H1 (cell line): ENCODE results near the gene MYO1D. TPM values are rescaled to one million over a fixed set of nuclear protein-coding genes. Genes with fewer than 3 reads are reported as not detected.

Experiments used
- CTCF ChIA-PET: fragments of 300-600 bp; sonication (Branson Sonifier 250); formaldehyde crosslinking; loops from one replicate; lab custom pipeline; 2021; ENCODE audit not compliant: partially characterized antibody; lab: Charles Lee
- POLR2A ChIA-PET: fragments of 300-600 bp; sonication (Branson Sonifier 250); formaldehyde crosslinking; loops from one replicate; lab custom pipeline; 2021; ENCODE audit warnings: inconsistent platforms; ENCODE audit not compliant: partially characterized antibody; lab: Charles Lee
- DNase-seq, 2 experiments: peaks; one replicate each; pipeline versions ENCODE4 v3.0.0 to v3.0.0-alpha.2; 2010 to 2022; ENCODE audit warnings: low spot score in 2 of 2, low read depth in 1 of 2, mixed read lengths in 1 of 2
- FAIRE-seq: peaks from 2 replicates; lab custom pipeline; 2011; peaks lifted over from hg19 to GRCh38; lab: Jason Lieb, UNC
- H2AFZ ChIP-seq: 2 replicates; pipeline ENCODE4 v1.8.1; 2012; ENCODE audit warnings: low read length, inconsistent platforms
- H2AK5ac ChIP-seq: 2 replicates; pipeline ENCODE4 v1.6.1; 2013; ENCODE audit warnings: low read depth, low read length
- H2BK120ac ChIP-seq: replicated peaks from 2 replicates; pipeline ENCODE3; 2013; ENCODE audit warnings: low read depth, low read length, inconsistent platforms
- H2BK12ac ChIP-seq: 2 replicates; pipeline ENCODE4 v1.6.1; 2013; ENCODE audit warnings: low read depth, low read length
- H2BK15ac ChIP-seq: 2 replicates; pipeline ENCODE4 v1.6.1; 2013; ENCODE audit warnings: low read length
- H2BK20ac ChIP-seq: 2 replicates; pipeline ENCODE4 v1.6.1; 2013; ENCODE audit warnings: low read length
- H2BK5ac ChIP-seq: 2 replicates; pipeline ENCODE4 v1.6.1; 2013; ENCODE audit warnings: low read depth, low read length
- H3K14ac ChIP-seq: 2 replicates; pipeline ENCODE4 v1.6.1; 2013; ENCODE audit warnings: inconsistent platforms; ENCODE audit not compliant: insufficient read length
- H3K18ac ChIP-seq: 2 replicates; pipeline ENCODE4 v1.6.1; 2013; ENCODE audit warnings: low read length; ENCODE audit errors: extremely low read depth
- H3K23ac ChIP-seq: 2 replicates; pipeline ENCODE4 v1.6.1; 2013; ENCODE audit warnings: inconsistent platforms; ENCODE audit not compliant: insufficient read length
- H3K23me2 ChIP-seq: 2 replicates; pipeline ENCODE4 v1.6.1; 2013; ENCODE audit warnings: low read depth, low read length
- H3K27ac ChIP-seq: 2 replicates; pipeline ENCODE4 v1.6.1; 2011; ENCODE audit warnings: low read depth, low read length, inconsistent platforms
- H3K27me3 ChIP-seq, 4 experiments: replicated peaks in 1 of 4; 1 replicate in 1 of 4; 2 replicates in 3 of 4; pipeline versions ENCODE4 v1.6.1 to v1.8.1; 2011 to 2013; ENCODE audit warnings: low read length in 3 of 4, mild to moderate bottlenecking in 3 of 4, inconsistent platforms in 2 of 4, mixed read lengths in 2 of 4, moderate library complexity in 1 of 4; ENCODE audit not compliant: control insufficient read depth in 3 of 4, insufficient read depth in 3 of 4; ENCODE audit errors: extremely low read depth in 1 of 4
- H3K36me3 ChIP-seq, 4 experiments: 2 replicates each; pipeline versions ENCODE4 v1.6.1 to v1.8.1; 2011 to 2013; ENCODE audit warnings: mild to moderate bottlenecking in 4 of 4, low read length in 3 of 4, moderate library complexity in 2 of 4, control low read depth in 1 of 4, inconsistent platforms in 1 of 4; ENCODE audit not compliant: insufficient read depth in 4 of 4, control insufficient read depth in 2 of 4
- H3K4ac ChIP-seq: replicated peaks from 2 replicates; pipeline ENCODE3; 2013; ENCODE audit warnings: low read length, low read depth, mixed read lengths, inconsistent platforms; ENCODE audit not compliant: insufficient read length
- H3K4me1 ChIP-seq, 4 experiments: replicated peaks in 1 of 4; 1 replicate in 1 of 4; 2 replicates in 3 of 4; pipeline versions ENCODE4 v1.6.1 to v1.8.1; 2011 to 2013; ENCODE audit warnings: low read length in 3 of 4, inconsistent platforms in 2 of 4, mixed read lengths in 1 of 4; ENCODE audit not compliant: insufficient read depth in 4 of 4, control insufficient read depth in 3 of 4
- H3K4me2 ChIP-seq, 2 experiments: 2 replicates each; pipeline versions ENCODE4 v1.6.1 to v1.8.1; 2011 to 2013; ENCODE audit warnings: low read depth in 2 of 2, low read length in 2 of 2, control low read depth in 1 of 2, inconsistent platforms in 1 of 2, mild to moderate bottlenecking in 1 of 2; ENCODE audit not compliant: insufficient read depth in 1 of 2
- H3K4me3 ChIP-seq, 4 experiments: fragments of 200-600, 300-600 bp in 1 of 4; sonication (generic), shearing (Covaris generic), sonication (Bioruptor Twin) in 1 of 4; 2 replicates each; pipeline versions ENCODE4 v1.5.1 to v1.8.1; 2011 to 2016; ENCODE audit warnings: low read length in 4 of 4, low read depth in 3 of 4, control low read depth in 2 of 4, inconsistent platforms in 2 of 4, mild to moderate bottlenecking in 2 of 4, mixed read lengths in 1 of 4, moderate library complexity in 1 of 4; ENCODE audit not compliant: insufficient read depth in 2 of 4; ENCODE audit errors: extremely low read depth in 1 of 4
- H3K56ac ChIP-seq: replicated peaks from 2 replicates; pipeline ENCODE3; 2013; ENCODE audit warnings: low read depth, mild to moderate bottlenecking, mixed read lengths, low read length, inconsistent platforms; ENCODE audit not compliant: insufficient read length
- H3K79me1 ChIP-seq: 2 replicates; pipeline ENCODE4 v1.6.1; 2013; ENCODE audit warnings: low read depth, low read length, control low read depth
- H3K79me2 ChIP-seq, 2 experiments: 2 replicates each; pipeline versions ENCODE4 v1.6.1 to v1.8.1; 2012 to 2013; ENCODE audit warnings: low read length in 2 of 2, mild to moderate bottlenecking in 2 of 2, inconsistent platforms in 1 of 2; ENCODE audit not compliant: insufficient read depth in 2 of 2, control insufficient read depth in 1 of 2
- H3K9ac ChIP-seq, 4 experiments: replicated peaks in 1 of 4; 1 replicate in 1 of 4; 2 replicates in 3 of 4; pipeline versions ENCODE4 v1.6.1 to v1.8.1; 2011 to 2013; ENCODE audit warnings: low read depth in 3 of 4, low read length in 3 of 4, control low read depth in 2 of 4, mild to moderate bottlenecking in 2 of 4, moderate library complexity in 2 of 4, inconsistent platforms in 1 of 4; ENCODE audit errors: extremely low read depth in 1 of 4
- H3K9me3 ChIP-seq, 2 experiments: 2 replicates each; pipeline versions ENCODE4 v1.6.1 to v1.8.1; 2012 to 2013; ENCODE audit warnings: mild to moderate bottlenecking in 2 of 2, moderate library complexity in 2 of 2, control low read depth in 1 of 2, inconsistent platforms in 1 of 2, low read depth in 1 of 2, low read length in 1 of 2, mixed read lengths in 1 of 2; ENCODE audit not compliant: insufficient read depth in 2 of 2
- H4K20me1 ChIP-seq, 2 experiments: replicated peaks in 1 of 2; 2 replicates each; pipeline versions ENCODE3 to v1.8.1; 2011 to 2013; ENCODE audit warnings: inconsistent platforms in 2 of 2, low read length in 2 of 2, mild to moderate bottlenecking in 1 of 2; ENCODE audit not compliant: insufficient read depth in 2 of 2, control insufficient read depth in 1 of 2
- H4K5ac ChIP-seq: 2 replicates; pipeline ENCODE4 v1.6.1; 2013; ENCODE audit warnings: low read length, low read depth, mixed read lengths, inconsistent platforms; ENCODE audit not compliant: insufficient read length
- H4K8ac ChIP-seq: 2 replicates; pipeline ENCODE4 v1.8.0; 2013; ENCODE audit warnings: mild to moderate bottlenecking, moderate library complexity, low read length, inconsistent platforms; ENCODE audit not compliant: insufficient read depth; ENCODE audit errors: extremely low read depth
- H4K91ac ChIP-seq: replicated peaks from 2 replicates; pipeline ENCODE3; 2013; ENCODE audit warnings: low read length, mixed read lengths, inconsistent platforms; ENCODE audit not compliant: insufficient read length
- BRCA1 ChIP-seq: IDR thresholded peaks from 2 replicates; pipeline ENCODE4 v1.6.1; 2012; ENCODE audit warnings: low read depth, low read length, improper control_type of control experiment
- CBX5 ChIP-seq: fragments of 300-800, 300-1000 bp; sonication (generic); IDR thresholded peaks from 2 replicates; pipeline ENCODE4 v1.7.1; 2016; ENCODE audit warnings: antibody characterized with exemption, low read length, low read depth
- CBX8 ChIP-seq: fragments of 300-800, 300-1000 bp; sonication (generic); IDR thresholded peaks from 2 replicates; pipeline ENCODE4 v1.7.1; 2016; ENCODE audit warnings: low read depth, low read length, borderline replicate concordance
- HDAC2 ChIP-seq, 2 experiments: fragments of 300-600 bp in 1 of 2; sonication (generic) in 1 of 2; IDR thresholded peaks; 2 replicates each; pipeline ENCODE4 v1.6.1; 2011 to 2012; ENCODE audit warnings: low read depth in 2 of 2, low read length in 2 of 2, mild to moderate bottlenecking in 2 of 2, moderate library complexity in 2 of 2, borderline replicate concordance in 1 of 2, inconsistent platforms in 1 of 2
- SAP30 ChIP-seq: fragments of 300-600 bp; sonication (generic); IDR thresholded peaks from 2 replicates; pipeline ENCODE4 v1.7.1; 2012; ENCODE audit warnings: low read length, moderate library complexity, mild to moderate bottlenecking, inconsistent platforms; ENCODE audit not compliant: insufficient read depth, insufficient replicate concordance
- SP1 ChIP-seq: IDR thresholded peaks from 2 replicates; pipeline ENCODE4 v1.6.1; 2011; ENCODE audit warnings: low read depth, low read length
- TCF12 ChIP-seq: IDR thresholded peaks from 2 replicates; pipeline ENCODE4 v1.6.1; 2011; ENCODE audit warnings: low read depth, mild to moderate bottlenecking, low read length
- TEAD4 ChIP-seq: IDR thresholded peaks from 2 replicates; pipeline ENCODE4 v1.6.1; 2012; ENCODE audit warnings: low read depth, low read length, inconsistent platforms, mixed read lengths
- WGBS, 2 experiments: shearing (Covaris generic) in 1 of 2; methylation state at CpG; one replicate each; pipeline versions ENCODE4 v1.1.6 to v1.1.7; 2013 to 2015; ENCODE audit warnings: low lambda C conversion rate in 2 of 2, mixed read lengths in 2 of 2, inconsistent platforms in 1 of 2, low coverage in 1 of 2, missing lambda C conversion rate in 1 of 2; ENCODE audit not compliant: insufficient replicate concordance in 2 of 2, insufficient coverage in 1 of 2, insufficient read length in 1 of 2; ENCODE audit errors: extremely low coverage in 1 of 2, missing lambda C conversion rate in 1 of 2; 5-methylcytosine and 5-hydroxymethylcytosine counted together
- polyA plus RNA-seq, 7 experiments: library from polyadenylated mRNA; depleted of rRNA in 3 of 7; stranded (reverse) in 5 of 7; unstranded in 2 of 7; fragments of >200 nt in 5 of 7; fragments of 200-250 nt in 2 of 7; gene quantifications; 1 replicate in 5 of 7; 2 replicates in 1 of 7; 4 replicates in 1 of 7; pipeline versions ENCODE4 v1.2.1 to v1.2.3, GENCODE V29; 2011 to 2013; ENCODE audit warnings: missing spikeins in 2 of 7, mixed read lengths in 2 of 7
- total RNA-seq: library from RNA; stranded (reverse); fragmentation: NEBNext Ultra II Directional; extraction: Animal tissue kit (Norgen Biotek cat#: 25700); gene quantifications from 2 replicates; pipeline ENCODE4 v1.2.1, GENCODE V29; 2021

The MYO1D gene
- total and polyA plus RNA-seq, 2 of the 8 experiments (the other 6 are each of a cell fraction or from before 2014, with no cell fraction given), result 6.5 to 25.4 TPM

- no peak for TF ChIP-seq CBX5
- no peak for TF ChIP-seq TEAD4
- no peak for TF ChIP-seq TCF12
- TF ChIP-seq SP1, result no peak
- no peak for TF ChIP-seq CBX8
- TF ChIP-seq BRCA1, result no peak
- no peak for TF ChIP-seq SAP30
- no peak for TF ChIP-seq HDAC2 (IDR thresholded peaks at IDR 0.05; ENCODE audit: borderline replicate concordance in 1 of 2, low read depth in 2 of 2, low read length in 2 of 2)
- TF ChIP-seq, all 59 proteins: peak for 0
- no peak overlapping the region for H3K23ac ChIP-seq
- no peak overlapping the region for H3K4me2 ChIP-seq
- H4K5ac ChIP-seq, result no peak overlapping the region
- no peak overlapping the region for H3K4ac ChIP-seq
- POLR2A ChIA-PET, result no interaction called here
- H2BK120ac ChIP-seq, result no peak overlapping the region
- no peaks in the 10 kb centered on the region for H4K20me1 ChIP-seq
- H3K79me2 ChIP-seq, result no peaks in the 10 kb centered on the region
- no peaks in the 10 kb centered on the region for H3K27me3 ChIP-seq
- FAIRE-seq (no peak), DNase-seq (no peak)
- H3K4me1 ChIP-seq, result no peaks in the 10 kb centered on the region
- H3K9me3 ChIP-seq, result no peaks in the 10 kb centered on the region
- H3K9ac ChIP-seq, result no peak overlapping the region
- no peak overlapping the region for H2AFZ ChIP-seq
- H3K23me2 ChIP-seq, result no peaks in the 10 kb centered on the region
- no peak overlapping the region for H2AK5ac ChIP-seq
- H4K91ac ChIP-seq, result no peak overlapping the region
- no peak overlapping the region for H3K56ac ChIP-seq
- WGBS, 2 experiments, result 89% methylated on average over 3 of the region's 3 CpGs; no CpG with 5 or more reads in 1 of the 2 experiments
- no peak overlapping the region for H3K4me3 ChIP-seq
- H2BK5ac ChIP-seq, result no peak overlapping the region
- H2BK12ac ChIP-seq, result no peak overlapping the region
- no peaks in the 10 kb centered on the region for H3K36me3 ChIP-seq
- CTCF ChIA-PET, result interaction anchor here (1.7 kb wide), 1 partner anchor 26 kb away, joined by 5 read pairs; no protein-coding TSS in a partner anchor
- no peak overlapping the region for H3K27ac ChIP-seq
- no peak overlapping the region for H4K8ac ChIP-seq
- no peak overlapping the region for H2BK20ac ChIP-seq
- no peak overlapping the region for H3K14ac ChIP-seq
- H3K79me1 ChIP-seq, result no peaks in the 10 kb centered on the region
- no peak overlapping the region for H2BK15ac ChIP-seq
- H3K18ac ChIP-seq, result no peak overlapping the region
Measured at GRCh38 chr17:32615326-32615725, 261.6 kb downstream of the MYO1D start.
